Inferior parietal cortex (tissue), 1 donor: ENCODE results near the gene TMEM156.
"Not testable (repeated sequence)": the region's sequence is repeated elsewhere in the genome, so short reads cannot be mapped to it uniquely, and the experiment has no call there.

ENCODE experiments used
- DNase-seq: peaks from one replicate; pipeline ENCODE4 v3.0.0-alpha.2; 2016; ENCODE audit errors: extremely low spot score

Gene TMEM156

DNA sequence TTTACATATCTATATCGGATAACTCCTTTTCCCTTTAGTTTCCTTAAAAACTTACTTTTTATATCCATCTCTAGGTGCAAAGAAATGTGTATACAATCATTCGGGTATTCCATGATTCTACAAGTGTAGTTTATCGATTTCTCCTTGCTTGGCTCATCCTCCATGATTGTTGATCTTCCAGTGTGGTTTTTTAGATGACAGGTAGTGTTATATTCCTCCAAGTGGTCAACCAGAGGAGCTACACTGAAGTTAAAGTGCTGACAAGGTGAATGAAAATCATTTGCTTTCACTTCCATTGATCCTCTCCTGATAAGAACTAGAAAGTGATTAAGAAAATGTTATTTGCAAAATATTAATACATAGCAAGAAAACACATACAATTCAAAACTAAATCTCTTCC is 38.5 kb downstream of the TMEM156 start:
- no peak for DNase-seq

GRCh38 chr4:38990241-38990640 is 42.0 kb downstream of the TMEM156 start:
- DNase-seq: no peak

DNA sequence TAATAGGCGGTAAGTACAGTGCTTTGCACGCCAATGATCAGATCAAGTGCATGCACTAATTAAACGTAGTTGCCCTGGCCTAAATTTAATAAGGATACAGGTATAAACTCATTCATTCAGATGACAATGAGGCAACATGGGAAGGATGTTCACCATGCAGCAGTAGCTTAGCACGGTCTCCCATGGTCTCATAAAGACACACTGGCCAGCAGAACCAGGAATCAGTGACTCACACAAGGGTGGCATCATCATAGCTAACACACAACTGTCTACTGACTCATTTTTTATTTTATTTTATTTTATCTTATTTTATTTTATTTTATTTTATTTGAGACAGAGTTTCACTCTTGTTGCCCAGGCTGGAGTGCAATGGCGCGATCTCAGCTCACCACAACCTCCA is 42.7 kb downstream of the TMEM156 start:
- DNase-seq: no peak

DNA sequence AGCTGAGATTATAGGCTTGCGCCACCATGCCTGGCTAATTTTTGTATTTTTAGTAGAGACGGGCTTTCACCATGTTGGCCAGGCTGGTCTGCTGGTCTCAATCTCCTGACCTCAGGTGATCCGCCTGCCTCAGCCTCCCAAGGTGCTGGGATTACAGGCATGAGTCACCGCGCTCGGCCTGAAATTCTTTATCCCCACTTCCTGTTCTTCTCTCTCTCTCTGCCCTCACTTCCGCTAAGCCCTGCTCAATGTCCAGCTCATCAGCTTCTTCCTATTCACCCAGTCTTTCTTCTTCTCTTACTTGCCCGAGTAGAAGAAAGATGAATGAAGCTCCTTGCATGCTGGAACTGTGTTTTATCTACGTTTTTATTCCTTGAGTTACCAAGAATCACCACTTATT is 43.9 kb downstream of the TMEM156 start:
- DNase-seq: not testable (repeated sequence)

GRCh38 chr4:38987491-38987890 is 44.7 kb downstream of the TMEM156 start:
- DNase-seq: no peak

- no peak for DNase-seq
These were observed 46.7 kb downstream of the TMEM156 start for GRCh38 chr4:38985410-38986100.

DNA sequence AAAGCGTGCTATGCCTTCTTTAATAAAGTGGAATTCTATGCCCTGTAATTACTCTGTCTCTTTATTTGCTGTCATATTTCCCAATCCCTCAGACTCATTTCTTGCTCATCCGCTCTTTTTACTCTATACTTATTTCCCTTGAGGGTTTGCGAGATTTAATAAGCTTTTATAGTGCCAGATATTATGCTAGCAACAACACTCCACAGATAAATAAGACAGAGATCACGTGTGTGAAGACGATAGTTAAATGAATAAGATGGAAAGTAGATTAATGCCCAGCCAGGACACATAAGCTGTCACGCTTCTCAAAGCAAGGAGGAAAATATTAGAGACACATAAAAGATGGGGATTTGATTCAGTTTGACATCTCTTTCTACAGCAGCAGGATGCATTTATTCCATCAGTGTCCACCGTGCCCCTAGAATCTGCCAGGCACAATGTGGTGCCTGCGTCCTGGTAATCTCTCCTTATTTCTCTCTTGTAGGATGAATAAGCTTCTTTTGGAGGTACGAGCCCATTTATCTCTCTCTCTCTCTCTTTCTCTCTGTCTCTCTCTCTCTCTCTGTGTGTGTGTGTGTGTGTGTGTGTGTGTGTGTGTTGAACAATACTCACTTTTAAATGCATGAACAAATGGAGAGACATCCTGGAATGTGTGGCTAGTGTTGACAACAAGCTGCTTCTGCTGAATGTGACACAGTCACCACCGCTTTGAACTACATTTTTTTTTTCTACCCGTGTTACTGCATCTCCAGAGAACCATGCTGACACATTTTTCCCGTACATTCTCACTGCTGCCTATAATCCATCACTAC is 48.2 kb downstream of the TMEM156 start:
- no peak for DNase-seq

- DNase-seq: no peak
These were observed 48.9 kb downstream of the TMEM156 start for GRCh38 chr4:38983291-38983690.

GRCh38 chr4:38982361-38983095 is 49.7 kb downstream of the TMEM156 start:
- no peak for DNase-seq

DNA sequence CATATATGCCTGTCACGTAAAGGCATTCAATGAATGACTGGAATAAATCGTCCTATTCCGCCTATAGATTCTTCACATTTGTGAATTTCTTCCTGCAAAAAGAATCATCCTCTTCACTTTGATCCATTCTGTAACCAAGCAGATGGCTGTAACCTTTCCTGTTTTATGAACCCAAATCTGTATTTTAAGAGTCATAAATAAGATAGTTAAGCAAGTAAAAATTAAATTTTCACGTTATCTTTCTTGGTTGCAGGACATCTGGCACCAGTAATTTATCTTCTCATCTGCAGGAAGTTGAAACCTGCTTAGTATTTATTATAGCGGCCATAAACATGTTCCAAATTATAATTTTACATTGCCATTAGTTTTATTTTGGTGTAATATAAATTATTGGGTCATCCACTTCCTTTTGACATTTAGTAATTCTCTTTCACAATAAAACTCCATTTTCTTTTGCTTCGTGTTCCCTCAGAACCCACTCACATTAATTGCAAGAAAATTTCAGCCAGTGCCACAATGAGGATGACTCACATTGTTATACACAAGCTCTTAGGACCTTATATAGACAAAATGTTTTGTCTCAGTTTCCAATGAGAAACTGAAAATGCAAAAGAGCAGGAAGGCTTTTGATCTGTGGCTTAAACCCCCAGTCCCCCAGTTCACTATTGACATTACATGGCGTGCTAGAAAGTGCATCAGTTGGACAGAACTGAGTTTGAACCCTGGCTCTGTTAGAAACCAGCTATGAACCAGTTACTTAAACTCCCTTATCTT is 51.1 kb downstream of the TMEM156 start:
- DNase-seq: no peak

DNA sequence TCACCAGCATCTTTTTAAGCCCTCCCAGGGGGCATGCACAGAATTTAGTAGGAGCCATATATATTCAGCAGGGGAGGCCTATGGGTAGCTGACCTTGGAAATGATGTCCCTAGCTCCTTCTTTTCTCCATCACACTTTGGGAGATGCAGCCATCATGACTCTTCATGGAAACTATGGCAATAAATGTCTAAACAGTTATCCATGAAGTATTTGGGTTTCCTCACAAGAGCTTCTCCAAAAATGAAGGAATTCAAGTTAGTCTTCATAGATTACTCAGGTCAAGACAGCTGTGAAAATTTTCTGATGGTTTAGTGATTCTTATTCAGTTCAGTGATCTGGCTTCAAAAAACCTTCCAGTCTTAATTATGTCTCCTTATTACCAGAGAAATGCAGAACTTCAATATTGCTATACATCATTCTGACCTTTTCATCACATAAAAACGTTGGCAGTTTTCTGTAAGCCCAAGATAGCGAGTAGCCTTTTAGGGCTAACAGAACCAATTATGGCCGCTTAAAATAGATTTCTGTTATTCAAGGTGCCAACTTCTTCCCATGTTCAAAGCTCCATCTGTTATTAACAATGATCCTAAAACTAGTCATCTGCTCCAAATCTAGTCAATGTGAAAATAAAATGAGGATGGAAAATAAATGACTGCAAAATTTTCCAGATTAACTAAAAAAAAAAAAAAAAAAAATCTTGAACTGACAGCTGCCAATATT is 52.5 kb downstream of the TMEM156 start:
- DNase-seq: no peak

- no peak for DNase-seq
These were observed 53.1 kb downstream of the TMEM156 start for GRCh38 chr4:38979081-38979480.

DNA sequence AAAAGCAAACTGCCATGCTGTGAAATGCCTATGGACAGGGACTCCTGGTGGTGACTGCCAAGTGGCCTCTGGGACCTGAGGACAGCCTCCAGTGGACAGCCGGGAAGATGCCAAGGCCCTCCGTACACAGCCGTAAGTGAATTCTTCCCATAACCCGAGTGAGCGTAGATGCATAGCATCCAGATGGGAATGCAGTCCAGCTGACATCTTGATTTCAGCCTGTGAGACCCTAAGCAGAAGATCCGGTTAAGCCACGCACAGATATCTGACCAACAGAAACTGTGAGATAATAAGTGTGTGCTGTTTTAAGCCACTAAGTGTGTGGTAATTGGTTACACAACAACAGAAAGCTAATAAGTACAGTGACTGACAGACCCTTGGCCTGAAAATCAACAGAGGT is 55.9 kb downstream of the TMEM156 start:
- DNase-seq: no peak

DNA sequence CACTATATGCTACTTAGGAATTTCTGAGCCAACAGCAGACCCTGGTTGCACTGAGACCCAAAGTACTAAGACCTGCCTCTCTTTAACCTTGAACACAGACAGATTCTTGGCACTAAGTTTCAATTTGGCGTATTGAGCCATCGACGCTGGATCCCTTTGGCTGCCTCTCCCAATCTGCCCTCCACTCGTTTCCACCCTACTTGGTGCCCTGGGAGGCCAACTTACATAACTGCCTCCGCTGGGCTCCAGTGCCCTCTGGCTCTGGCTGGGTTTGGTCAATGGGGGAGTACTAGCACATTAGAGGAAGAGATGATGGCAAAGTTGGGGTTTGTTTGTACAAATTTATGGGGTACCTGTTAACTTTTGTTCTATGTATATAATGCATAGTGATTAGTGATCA is 63.5 kb downstream of the TMEM156 start:
- DNase-seq: no peak

GRCh38 chr4:38967260-38968095 is 64.7 kb downstream of the TMEM156 start:
- no peak for DNase-seq

DNA sequence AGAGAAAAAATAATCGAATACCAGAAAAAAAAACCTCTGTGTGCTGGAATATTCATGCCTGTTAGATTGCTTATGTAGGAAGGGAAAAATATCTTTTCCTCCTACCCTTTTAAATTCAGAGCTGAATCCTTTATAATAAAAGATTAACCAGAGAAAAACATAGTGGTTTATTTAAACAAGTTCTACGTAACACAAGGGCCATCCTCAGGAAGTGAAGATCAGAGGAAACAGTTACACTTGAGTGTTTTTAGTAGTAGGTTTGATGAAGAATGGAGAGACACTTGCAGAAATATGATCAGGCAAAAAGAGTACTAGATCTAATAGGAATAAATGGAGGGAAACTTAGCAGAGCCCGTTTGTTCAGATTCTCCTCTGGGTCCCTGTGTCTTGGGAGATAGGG is 66.3 kb downstream of the TMEM156 start:
- DNase-seq: no peak

GRCh38 chr4:38964942-38965775 is 67.0 kb downstream of the TMEM156 start:
- DNase-seq: no peak

- not testable (repeated sequence) for DNase-seq
These were observed 73.0 kb downstream of the TMEM156 start for GRCh38 chr4:38959248-38959647.

DNA sequence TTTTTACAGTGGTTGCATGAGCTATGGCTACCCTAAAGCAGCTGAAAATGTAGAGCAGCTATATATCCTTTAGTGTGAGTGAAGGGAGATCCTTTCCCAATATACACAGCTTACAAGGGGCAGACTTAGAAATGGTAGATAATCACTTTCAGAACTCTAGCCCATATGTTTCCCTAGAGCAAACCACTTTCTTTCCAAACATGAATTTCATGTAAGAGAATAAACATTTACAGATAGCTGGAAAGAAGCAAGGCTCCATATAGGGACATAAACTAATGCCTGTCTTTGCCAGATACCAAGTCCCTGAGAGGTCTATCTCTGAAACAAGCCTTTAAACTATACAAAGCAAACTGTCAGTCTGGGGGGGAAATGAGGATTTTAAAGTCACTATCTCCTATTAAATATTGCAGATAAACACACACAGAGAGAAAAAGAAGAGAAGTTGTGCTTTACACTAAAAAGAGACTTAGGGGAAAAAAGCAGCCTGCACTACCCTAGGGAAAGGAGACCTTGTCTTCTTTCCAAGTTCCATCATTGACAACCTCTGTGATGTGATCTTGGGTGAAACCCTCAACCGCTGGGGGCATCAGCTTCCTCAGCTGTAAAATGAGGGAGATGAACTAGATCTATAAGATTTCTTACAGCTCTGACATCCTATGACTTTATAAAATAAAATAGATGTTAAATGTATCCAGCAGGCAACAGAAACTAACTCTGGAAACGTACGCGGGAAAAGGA is 73.6 kb downstream of the TMEM156 start:
- no peak for DNase-seq
